Fibroblast of lung (primary cell): ENCODE data around the gene FAM209A.

Experiments
- EZH2 ChIP-seq: IDR thresholded peaks from 2 replicates; pipeline ENCODE4 v1.5.1; 2012; ENCODE audit warnings: low read length, control low read depth, mild to moderate bottlenecking; ENCODE audit errors: missing control alignments
- TF ChIP-seq, protein P1 (sequence below), 2 donors: IDR thresholded peaks in 1 of 2; conservative IDR thresholded peaks in 1 of 2; 1 replicate in 1 of 2; 2 replicates in 1 of 2; pipeline ENCODE4 v1.5.1; 2011 to 2012; ENCODE audit warnings: low read length in 2 of 2, control low read depth in 1 of 2, inconsistent platforms in 1 of 2, low read depth in 1 of 2, mild to moderate bottlenecking in 1 of 2

DNA sequence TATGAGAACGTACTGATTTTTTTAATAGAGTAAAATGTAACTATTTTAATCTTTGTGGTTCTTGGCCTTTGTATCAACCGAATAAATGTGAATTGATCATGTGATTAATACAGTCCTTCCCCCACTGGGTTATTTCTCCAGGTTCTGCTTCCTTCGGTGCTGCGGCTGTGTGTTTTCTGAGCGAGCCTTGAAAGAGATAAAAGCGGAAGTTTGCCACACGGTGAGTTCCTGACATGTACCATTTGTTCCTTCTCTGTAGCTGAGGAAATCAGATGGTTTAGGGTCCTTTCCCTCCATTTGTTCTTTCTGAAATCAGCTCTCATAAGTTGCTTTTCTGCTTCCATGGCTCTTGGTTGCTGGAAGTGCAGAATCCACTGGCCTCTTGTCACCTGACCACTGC lies 40.6 kb upstream of the FAM209A start:
- no peak for TF ChIP-seq EZH2
- TF ChIP-seq, protein P1, sequence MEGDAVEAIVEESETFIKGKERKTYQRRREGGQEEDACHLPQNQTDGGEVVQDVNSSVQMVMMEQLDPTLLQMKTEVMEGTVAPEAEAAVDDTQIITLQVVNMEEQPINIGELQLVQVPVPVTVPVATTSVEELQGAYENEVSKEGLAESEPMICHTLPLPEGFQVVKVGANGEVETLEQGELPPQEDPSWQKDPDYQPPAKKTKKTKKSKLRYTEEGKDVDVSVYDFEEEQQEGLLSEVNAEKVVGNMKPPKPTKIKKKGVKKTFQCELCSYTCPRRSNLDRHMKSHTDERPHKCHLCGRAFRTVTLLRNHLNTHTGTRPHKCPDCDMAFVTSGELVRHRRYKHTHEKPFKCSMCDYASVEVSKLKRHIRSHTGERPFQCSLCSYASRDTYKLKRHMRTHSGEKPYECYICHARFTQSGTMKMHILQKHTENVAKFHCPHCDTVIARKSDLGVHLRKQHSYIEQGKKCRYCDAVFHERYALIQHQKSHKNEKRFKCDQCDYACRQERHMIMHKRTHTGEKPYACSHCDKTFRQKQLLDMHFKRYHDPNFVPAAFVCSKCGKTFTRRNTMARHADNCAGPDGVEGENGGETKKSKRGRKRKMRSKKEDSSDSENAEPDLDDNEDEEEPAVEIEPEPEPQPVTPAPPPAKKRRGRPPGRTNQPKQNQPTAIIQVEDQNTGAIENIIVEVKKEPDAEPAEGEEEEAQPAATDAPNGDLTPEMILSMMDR (conservative IDR thresholded peaks at IDR 0.05 in 1 of 2, IDR thresholded peaks at IDR 0.05 in 1 of 2; ENCODE audit: low read depth in 1 of 2, low read length in 2 of 2), result no peak
